Measurements from ENCODE around the gene GMCL1.

GMCL1 gene

GRCh38 chr2:69786052-69786560, 43.4 kb upstream of the GMCL1 start:
- peaks cover 4 to 7% of the 10 kb centered on the region in 2 experiments for H3K4me1 ChIP-seq (ENCODE audit: control insufficient read depth in 1 of 2, insufficient read depth in 1 of 2, low read depth in 1 of 2, low read length in 1 of 2)
- TF ChIP-seq CTCF (IDR thresholded peaks at IDR 0.05) = no peak
- no peaks in the 10 kb centered on the region for H3K9me3 ChIP-seq

GRCh38 chr2:69789175-69789721, 40.2 kb upstream of the GMCL1 start:
- Histone ChIP-seq H3K4me1 (ENCODE audit: control insufficient read depth in 1 of 2, insufficient read depth in 1 of 2, low read depth in 1 of 2, low read length in 1 of 2) (peaks cover 0 to 5% of the 10 kb centered on the region in 2 experiments), H3K27ac (no peak overlapping the region), H3K4me3 (ENCODE audit: low read depth in 1 of 2, low read length in 1 of 2) (no peak overlapping the region), H3K9me3 (no peaks in the 10 kb centered on the region), H3K36me3 (peaks cover 27% of the 10 kb centered on the region), H3K27me3 (no peaks in the 10 kb centered on the region)
- no peak for TF ChIP-seq CTCF (IDR thresholded peaks at IDR 0.05)

More at GRCh38 chr2:69786052-69786560, 43.4 kb upstream of the GMCL1 start:
- Histone ChIP-seq H3K36me3 (peaks cover 34% of the 10 kb centered on the region), H3K27ac (no peak overlapping the region), H3K4me3 (ENCODE audit: low read depth in 1 of 2, low read length in 1 of 2) (no peak overlapping the region), H3K27me3 (no peaks in the 10 kb centered on the region)

GRCh38 chr2:69789772-69790600, 39.5 kb upstream of the GMCL1 start:
- no peak for TF ChIP-seq CTCF (IDR thresholded peaks at IDR 0.05)
- Histone ChIP-seq H3K9me3 (no peaks in the 10 kb centered on the region), H3K27ac (no peak overlapping the region), H3K36me3 (peaks cover 34% of the 10 kb centered on the region), H3K27me3 (no peaks in the 10 kb centered on the region), H3K4me1 (ENCODE audit: control insufficient read depth in 1 of 2, insufficient read depth in 1 of 2, low read depth in 1 of 2, low read length in 1 of 2) (peaks cover 0 to 5% of the 10 kb centered on the region in 2 experiments), H3K4me3 (ENCODE audit: low read depth in 1 of 2, low read length in 1 of 2) (no peak overlapping the region)

- Histone ChIP-seq H3K27me3 (no peaks in the 10 kb centered on the region), H3K27ac (no peak overlapping the region), H3K36me3 (peaks cover 38% of the 10 kb centered on the region), H3K4me3 (ENCODE audit: low read depth in 1 of 2, low read length in 1 of 2) (no peak overlapping the region), H3K9me3 (no peaks in the 10 kb centered on the region), H3K4me1 (ENCODE audit: control insufficient read depth in 1 of 2, insufficient read depth in 1 of 2, low read depth in 1 of 2, low read length in 1 of 2) (peaks cover 0 to 5% of the 10 kb centered on the region in 2 experiments)
- TF ChIP-seq CTCF (IDR thresholded peaks at IDR 0.05) = no peak
Measured at GRCh38 chr2:69790601-69790959, 38.9 kb upstream of the GMCL1 start.

GRCh38 chr2:69791045-69791444, 38.4 kb upstream of the GMCL1 start:
- Histone ChIP-seq H3K9me3 (no peaks in the 10 kb centered on the region), H3K4me1 (ENCODE audit: control insufficient read depth in 1 of 2, insufficient read depth in 1 of 2, low read depth in 1 of 2, low read length in 1 of 2) (peaks cover 0 to 5% of the 10 kb centered on the region in 2 experiments), H3K27me3 (no peaks in the 10 kb centered on the region), H3K36me3 (peaks cover 38% of the 10 kb centered on the region), H3K27ac (no peak overlapping the region), H3K4me3 (ENCODE audit: low read depth in 1 of 2, low read length in 1 of 2) (no peak overlapping the region)
- TF ChIP-seq CTCF (IDR thresholded peaks at IDR 0.05) = no peak

Measured in neutrophil (primary cell).